Stimulated activated CD4-positive, alpha-beta T cell treated with anti-CD3 and anti-CD28 coated beads, Interleukin-2, amount 100 ng/mL, for 24 hours (primary cell): ENCODE measurements around the gene FDPS.

ENCODE experiments used
- DNase-seq, 2 donors: peaks; one replicate each; pipeline ENCODE4 v3.0.0-alpha.2; 2020

The FDPS gene

GRCh38 chr1:155308493-155309422, at the start of gene FDPS:
FDPS (plus strand) TSS chr1:155308866; CDS start chr1:155309790, 924 bp downstream.
- peak; percentile 96 for DNase-seq

GRCh38 chr1:155260276-155260675, 48.4 kb upstream of the FDPS start:
- DNase-seq, result no peak

- DNase-seq, result no peak
These were observed 47.2 kb upstream of the FDPS start for GRCh38 chr1:155261493-155261851.

- peak; percentile 87 to 90 for DNase-seq
These were observed 46.6 kb upstream of the FDPS start, which contains the start of gene SCAMP3 for GRCh38 chr1:155261852-155262673. SCAMP3 (minus strand) TSS chr1:155262360; CDS start chr1:155262151, 209 bp downstream.

GRCh38 chr1:155263067-155263466, 45.6 kb upstream of the FDPS start:
- DNase-seq, result no peak

- DNase-seq, result no peak
These were observed 42.1 kb upstream of the FDPS start for GRCh38 chr1:155266553-155266952.

- no peak for DNase-seq
These were observed 41.3 kb upstream of the FDPS start for GRCh38 chr1:155267373-155267772.

- no peak for DNase-seq
These were observed 40.0 kb upstream of the FDPS start for GRCh38 chr1:155268630-155269029.

GRCh38 chr1:155269381-155269780, 39.3 kb upstream of the FDPS start:
- no peak for DNase-seq

- no peak for DNase-seq
These were observed 36.0 kb upstream of the FDPS start for GRCh38 chr1:155272466-155273342.

GRCh38 chr1:155273343-155274245, 35.1 kb upstream of the FDPS start, which contains the start of gene CLK2:
CLK2 (minus strand) TSS chr1:155273504; CDS start chr1:155270977, 2,527 bp downstream.
- peak; percentile 96 to 99 for DNase-seq

GRCh38 chr1:155277070-155277901, 31.4 kb upstream of the FDPS start, which contains the start of gene HCN3:
HCN3 (plus strand) TSS chr1:155277463; CDS start chr1:155277591, 128 bp downstream.
- peak; percentile 96 to 99 for DNase-seq

- peak; percentile 79 to 82 for DNase-seq
These were observed 30.6 kb upstream of the FDPS start for GRCh38 chr1:155277902-155278688.

GRCh38 chr1:155278689-155279160, 29.9 kb upstream of the FDPS start:
- DNase-seq, result no peak

- DNase-seq, result no peak
These were observed 29.4 kb upstream of the FDPS start for GRCh38 chr1:155279268-155279667.

GRCh38 chr1:155282488-155283091, 26.1 kb upstream of the FDPS start:
- DNase-seq, result no peak

GRCh38 chr1:155284476-155284875, 24.2 kb upstream of the FDPS start:
- DNase-seq, result no peak

- DNase-seq, result no peak
These were observed 23.6 kb upstream of the FDPS start for GRCh38 chr1:155285063-155285462.

- DNase-seq, result no peak
These were observed 23.0 kb upstream of the FDPS start for GRCh38 chr1:155285631-155286044.
